Measurements from ENCODE around the gene CHI3L2. TPM values are rescaled to one million over a fixed set of nuclear protein-coding genes. Genes with fewer than 3 reads are reported as not detected.

CHI3L2 gene
- total RNA-seq, 1 experiment from 2014 or later = 1.4 TPM

- Mint-ChIP-seq H3K9me3 (ENCODE audit: unreplicated experiment) (no peaks in the 10 kb centered on the region), H3K36me3 (ENCODE audit: insufficient read depth, unreplicated experiment) (no peaks in the 10 kb centered on the region), H3K4me3 (ENCODE audit: unreplicated experiment) (no peak overlapping the region), H3K4me1 (ENCODE audit: insufficient read depth, unreplicated experiment) (peaks cover 15% of the 10 kb centered on the region), H3K27ac (ENCODE audit: low read depth, unreplicated experiment) (no peak overlapping the region), H3K27me3 (ENCODE audit: insufficient read depth, unreplicated experiment) (no peaks in the 10 kb centered on the region)
- BruUV-seq (replicated peaks) = no TSS peak
- ChIA-PET POLR2A (no interaction called here), CTCF (interaction anchor here (1.8 kb wide), 1 partner anchor 99 kb away, joined by 6 read pairs; no protein-coding TSS in a partner anchor)
- TF ChIP-seq, protein P1, sequence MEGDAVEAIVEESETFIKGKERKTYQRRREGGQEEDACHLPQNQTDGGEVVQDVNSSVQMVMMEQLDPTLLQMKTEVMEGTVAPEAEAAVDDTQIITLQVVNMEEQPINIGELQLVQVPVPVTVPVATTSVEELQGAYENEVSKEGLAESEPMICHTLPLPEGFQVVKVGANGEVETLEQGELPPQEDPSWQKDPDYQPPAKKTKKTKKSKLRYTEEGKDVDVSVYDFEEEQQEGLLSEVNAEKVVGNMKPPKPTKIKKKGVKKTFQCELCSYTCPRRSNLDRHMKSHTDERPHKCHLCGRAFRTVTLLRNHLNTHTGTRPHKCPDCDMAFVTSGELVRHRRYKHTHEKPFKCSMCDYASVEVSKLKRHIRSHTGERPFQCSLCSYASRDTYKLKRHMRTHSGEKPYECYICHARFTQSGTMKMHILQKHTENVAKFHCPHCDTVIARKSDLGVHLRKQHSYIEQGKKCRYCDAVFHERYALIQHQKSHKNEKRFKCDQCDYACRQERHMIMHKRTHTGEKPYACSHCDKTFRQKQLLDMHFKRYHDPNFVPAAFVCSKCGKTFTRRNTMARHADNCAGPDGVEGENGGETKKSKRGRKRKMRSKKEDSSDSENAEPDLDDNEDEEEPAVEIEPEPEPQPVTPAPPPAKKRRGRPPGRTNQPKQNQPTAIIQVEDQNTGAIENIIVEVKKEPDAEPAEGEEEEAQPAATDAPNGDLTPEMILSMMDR (IDR thresholded peaks at IDR 0.05; ENCODE audit: unreplicated experiment) = no peak
- DNase-seq (ENCODE audit: unreplicated experiment) = peak; percentile 51
- intact Hi-C loops (cut with micrococcal nuclease) = no loop called here
These were observed 7.4 kb downstream of the CHI3L2 start for GRCh38 chr1:111234866-111235265.

GRCh38 chr1:111236379-111236778 is 8.9 kb downstream of the CHI3L2 start:
- POLR2A ChIA-PET = interaction anchor here (0.9 kb wide), 1 partner anchor 9 kb away, joined by 3 read pairs; the partner anchor contains the start of gene CHI3L2
- TF ChIP-seq, protein P1 (IDR thresholded peaks at IDR 0.05; ENCODE audit: unreplicated experiment) = no peak

DNA sequence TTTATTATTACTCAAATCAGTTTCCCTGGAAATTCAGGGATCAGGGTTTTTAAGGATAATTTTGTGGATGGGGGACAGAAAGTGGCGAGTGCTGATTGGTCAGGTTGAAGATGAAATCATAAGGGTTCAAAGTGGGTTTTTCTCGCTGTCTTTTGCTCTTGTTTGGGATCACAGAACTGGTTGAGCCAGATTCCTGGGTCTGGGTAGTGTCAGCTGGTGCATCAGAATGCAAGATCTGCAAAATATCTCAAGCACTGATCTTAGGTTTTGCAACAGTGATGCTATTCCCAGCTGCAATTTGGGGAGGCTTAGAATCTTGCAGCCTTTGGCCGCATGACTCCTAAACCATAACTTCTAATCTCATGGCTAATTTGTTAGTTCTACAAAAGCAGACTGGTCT is 9.3 kb downstream of the CHI3L2 start:
- BruUV-seq (replicated peaks) = no TSS peak
- Mint-ChIP-seq H3K27me3 (ENCODE audit: insufficient read depth, unreplicated experiment) (no peaks in the 10 kb centered on the region), H3K27ac (ENCODE audit: low read depth, unreplicated experiment) (no peak overlapping the region), H3K9me3 (ENCODE audit: unreplicated experiment) (no peaks in the 10 kb centered on the region), H3K4me3 (ENCODE audit: unreplicated experiment) (no peak overlapping the region), H3K36me3 (ENCODE audit: insufficient read depth, unreplicated experiment) (no peaks in the 10 kb centered on the region), H3K4me1 (ENCODE audit: insufficient read depth, unreplicated experiment) (peaks cover 11% of the 10 kb centered on the region)
- DNase-seq (ENCODE audit: unreplicated experiment) = no peak
- ChIA-PET POLR2A (interaction anchor here (0.9 kb wide), 1 partner anchor 10 kb away, joined by 3 read pairs; the partner anchor contains the start of gene CHI3L2), CTCF (interaction anchor here (0.7 to 2.0 kb wide), 4 partner anchors 13 to 159 kb away, joined by 3 to 7 read pairs (median 5); no protein-coding TSS in a partner anchor)
- TF ChIP-seq, protein P1 (IDR thresholded peaks at IDR 0.05; ENCODE audit: unreplicated experiment) = no peak
- intact Hi-C loops (cut with micrococcal nuclease) = no loop called here

More at GRCh38 chr1:111236379-111236778, 8.9 kb downstream of the CHI3L2 start:
- intact Hi-C loops (cut with micrococcal nuclease) = no loop called here
- peaks cover 11% of the 10 kb centered on the region for H3K4me1 Mint-ChIP-seq (ENCODE audit: insufficient read depth, unreplicated experiment)
- H3K27me3 Mint-ChIP-seq (ENCODE audit: insufficient read depth, unreplicated experiment) = no peaks in the 10 kb centered on the region
- DNase-seq (ENCODE audit: unreplicated experiment) = no peak
- H3K9me3 Mint-ChIP-seq (ENCODE audit: unreplicated experiment) = no peaks in the 10 kb centered on the region
- H3K27ac Mint-ChIP-seq (ENCODE audit: low read depth, unreplicated experiment) = no peak overlapping the region
- H3K36me3 Mint-ChIP-seq (ENCODE audit: insufficient read depth, unreplicated experiment) = no peaks in the 10 kb centered on the region
- CTCF ChIA-PET = interaction anchor here (0.7 to 2.0 kb wide), 4 partner anchors 13 to 158 kb away, joined by 3 to 7 read pairs (median 5); no protein-coding TSS in a partner anchor
- H3K4me3 Mint-ChIP-seq (ENCODE audit: unreplicated experiment) = no peak overlapping the region
- BruUV-seq (replicated peaks) = no TSS peak

- ChIA-PET POLR2A (no interaction called here), CTCF (interaction anchor here (1.9 kb wide), 1 partner anchor 15 kb away, joined by 7 read pairs; no protein-coding TSS in a partner anchor)
- no peaks in the 10 kb centered on the region for H3K27me3 Mint-ChIP-seq (ENCODE audit: insufficient read depth, unreplicated experiment)
- no TSS peak for BruUV-seq (replicated peaks)
- no peaks in the 10 kb centered on the region for H3K9me3 Mint-ChIP-seq (ENCODE audit: unreplicated experiment)
- H3K4me3 Mint-ChIP-seq (ENCODE audit: unreplicated experiment) = no peak overlapping the region
- no peak overlapping the region for H3K27ac Mint-ChIP-seq (ENCODE audit: low read depth, unreplicated experiment)
- peaks cover 11% of the 10 kb centered on the region for H3K4me1 Mint-ChIP-seq (ENCODE audit: insufficient read depth, unreplicated experiment)
- intact Hi-C loops (cut with micrococcal nuclease) = no loop called here
- TF ChIP-seq, protein P1 (IDR thresholded peaks at IDR 0.05; ENCODE audit: unreplicated experiment) = no peak
- no peaks in the 10 kb centered on the region for H3K36me3 Mint-ChIP-seq (ENCODE audit: insufficient read depth, unreplicated experiment)
- DNase-seq (ENCODE audit: unreplicated experiment) = no peak
These were observed 10.7 kb downstream of the CHI3L2 start for GRCh38 chr1:111238056-111238795.
